B cell (primary cell): ENCODE data around the gene SLC6A2. TPM values are rescaled to one million over a fixed set of nuclear protein-coding genes. Genes with fewer than 3 reads are reported as not detected.

Experiments used
- ATAC-seq: fragments of 200-7000 bp; cut with Tn5 transposase; one replicate; pipeline ENCODE4 v1.10.0; 2021; ENCODE audit warnings: low read depth, mild to moderate bottlenecking, moderate number of reproducible peaks, moderate library complexity
- CTCF ChIA-PET: fragments of 350-600 bp; sonication (Branson Sonifier 250); formaldehyde crosslinking; loops from one replicate; lab custom pipeline; 2021; ENCODE audit warnings: antibody characterized with exemption, inconsistent platforms; lab: Charles Lee
- POLR2A ChIA-PET: fragments of 350-600 bp; sonication (Branson Sonifier 250); formaldehyde crosslinking; loops from one replicate; lab custom pipeline; 2021; ENCODE audit warnings: antibody characterized with exemption; lab: Charles Lee
- DNase-seq: peaks from one replicate; pipeline ENCODE4 v3.0.0; 2013
- H2AFZ ChIP-seq: 2 replicates; pipeline ENCODE4 v1.6.1; 2012; ENCODE audit warnings: mild to moderate bottlenecking, low read depth, low read length; ENCODE audit not compliant: insufficient read depth, poor library complexity, severe bottlenecking
- H3K27ac ChIP-seq, 2 donors: 1 replicate in 1 of 2; 2 replicates in 1 of 2; pipeline ENCODE4 v1.5.1; 2012 to 2013; ENCODE audit warnings: low read length in 2 of 2, mild to moderate bottlenecking in 2 of 2, moderate library complexity in 1 of 2
- H3K27me3 ChIP-seq, 4 experiments: fragments of 200-600 bp in 1 of 4; sonication (generic) in 1 of 4; replicated peaks in 1 of 4; 1 replicate in 2 of 4; 2 replicates in 2 of 4; pipeline versions ENCODE4 v1.6.1 to v1.7.0; 2013 to 2016; ENCODE audit warnings: low read length in 3 of 4, mild to moderate bottlenecking in 2 of 4, mixed read lengths in 1 of 4, moderate library complexity in 1 of 4; ENCODE audit not compliant: insufficient read depth in 4 of 4, control insufficient read depth in 3 of 4; ENCODE audit errors: control extremely low read depth in 1 of 4
- H3K36me3 ChIP-seq, 2 experiments: replicated peaks in 1 of 2; 1 replicate in 1 of 2; 2 replicates in 1 of 2; pipeline versions ENCODE4 v1.6.1 to v1.7.1; 2013; ENCODE audit warnings: low read length in 1 of 2; ENCODE audit not compliant: insufficient read depth in 2 of 2, control insufficient read depth in 1 of 2; ENCODE audit errors: control extremely low read depth in 1 of 2, extremely low read depth in 1 of 2
- H3K4me1 ChIP-seq, 2 donors: fragments of 200-600 bp in 1 of 2; sonication (generic) in 1 of 2; 1 replicate in 1 of 2; 2 replicates in 1 of 2; pipeline versions ENCODE4 v1.5.1 to v1.6.1; 2013 to 2017; ENCODE audit warnings: low read length in 2 of 2; ENCODE audit not compliant: control insufficient read depth in 2 of 2, insufficient read depth in 2 of 2
- H3K4me2 ChIP-seq: replicated peaks from 2 replicates; pipeline ENCODE3; 2012; ENCODE audit warnings: mild to moderate bottlenecking, low read depth, low read length; ENCODE audit not compliant: poor library complexity, severe bottlenecking
- H3K4me3 ChIP-seq, 5 experiments: fragments of 200-600 bp in 1 of 5; sonication (generic) in 1 of 5; 1 replicate in 3 of 5; 2 replicates in 2 of 5; pipeline versions ENCODE4 v1.5.1 to v1.7.0; 2011 to 2016; ENCODE audit warnings: low read length in 4 of 5, mild to moderate bottlenecking in 4 of 5, low read depth in 2 of 5, control low read depth in 1 of 5, moderate library complexity in 1 of 5; ENCODE audit not compliant: insufficient read depth in 1 of 5; ENCODE audit errors: control extremely low read depth in 1 of 5, extremely low read depth in 1 of 5
- H3K79me2 ChIP-seq: fragments of 200-600 bp; sonication (generic); one replicate; pipeline ENCODE4 v1.6.0; 2016; ENCODE audit warnings: low read length; ENCODE audit not compliant: control insufficient read depth, insufficient read depth
- H3K9ac ChIP-seq: fragments of 200-600 bp; sonication (generic); 2 replicates; pipeline ENCODE4 v1.6.1; 2017; ENCODE audit warnings: mild to moderate bottlenecking, low read length, moderate library complexity
- H3K9me3 ChIP-seq, 3 donors: one replicate each; pipeline versions ENCODE4 v1.6.1 to v1.7.1; 2013; ENCODE audit warnings: low read length in 2 of 3; ENCODE audit not compliant: control insufficient read depth in 2 of 3, insufficient read depth in 1 of 3; ENCODE audit errors: control extremely low read depth in 1 of 3
- H4K20me1 ChIP-seq: 2 replicates; pipeline ENCODE4 v1.6.0; 2012; ENCODE audit warnings: mild to moderate bottlenecking, low read length; ENCODE audit not compliant: insufficient read depth, control insufficient read depth, poor library complexity, severe bottlenecking
- H3K27ac Mint-ChIP-seq: one replicate; pipeline ENCODE4 v1.8.0; 2021; ENCODE audit warnings: mixed read lengths
- H3K27me3 Mint-ChIP-seq: one replicate; pipeline ENCODE4 v1.8.0; 2021; ENCODE audit warnings: mixed read lengths
- H3K4me1 Mint-ChIP-seq: one replicate; pipeline ENCODE4 v1.8.0; 2021; ENCODE audit warnings: mixed read lengths
- H3K4me3 Mint-ChIP-seq: one replicate; pipeline ENCODE4 v1.8.0; 2021; ENCODE audit warnings: mixed read lengths
- H3K9me3 Mint-ChIP-seq: one replicate; pipeline ENCODE4 v1.8.0; 2022; ENCODE audit warnings: mixed read lengths; ENCODE audit not compliant: insufficient read depth
- EZH2 ChIP-seq: IDR thresholded peaks from 2 replicates; pipeline ENCODE4 v1.6.1; 2012; ENCODE audit warnings: borderline replicate concordance, low read depth, mild to moderate bottlenecking, moderate library complexity, low read length; ENCODE audit not compliant: insufficient read depth, poor library complexity, severe bottlenecking
- WGBS: methylation state at CpG from one replicate; pipeline ENCODE4 v1.1.5; 2013; ENCODE audit warnings: missing lambda C conversion rate; ENCODE audit not compliant: insufficient coverage; 5-methylcytosine and 5-hydroxymethylcytosine counted together
- intact Hi-C: fragments of 100-400 bp; cut with micrococcal nuclease; formaldehyde crosslinking; loops from one replicate; pipeline ENCODE4 v1.10.0; 2022
- polyA plus RNA-seq: library from polyadenylated mRNA; depleted of rRNA; stranded (reverse); fragments of >200 nt; gene quantifications from 2 replicates; pipeline ENCODE4 v1.2.3, GENCODE V29; 2012
- total RNA-seq, 2 donors: library from RNA; stranded (reverse); fragments of 120-200 nt in 1 of 2; gene quantifications; 1 replicate in 1 of 2; 2 replicates in 1 of 2; pipeline versions ENCODE4 v1.2.3 to v1.2.4, GENCODE V29; 2013 to 2022
- TF ChIP-seq, protein P1 (sequence below): fragments of 200-600 bp; IDR thresholded peaks from one replicate; pipeline ENCODE4 v1.8.0; 2022; ENCODE audit warnings: antibody characterized with exemption, mild to moderate bottlenecking

Gene SLC6A2
- total and polyA plus RNA-seq, 2 donors (not counting 1 experiment from before 2014, with no cell fraction given) = not detected

GRCh38 chr16:55686671-55687070, 30.9 kb downstream of the SLC6A2 start:
- Histone ChIP-seq H3K9me3 (no peaks in the 10 kb centered on the region), H2AFZ (no peak overlapping the region), H3K27ac (no peak overlapping the region), H4K20me1 (no peaks in the 10 kb centered on the region), H3K27me3 (no peaks in the 10 kb centered on the region), H3K4me2 (no peak overlapping the region), H3K4me3 (no peak overlapping the region), H3K79me2 (no peaks in the 10 kb centered on the region), H3K4me1 (no peaks in the 10 kb centered on the region), H3K36me3 (no peaks in the 10 kb centered on the region), H3K9ac (no peak overlapping the region)
- no peak for DNase-seq
- H3K9me3 Mint-ChIP-seq = no peaks in the 10 kb centered on the region
- H3K4me1 Mint-ChIP-seq = no peaks in the 10 kb centered on the region
- intact Hi-C loops = no loop called here
- ChIA-PET POLR2A (no interaction called here), CTCF (no interaction called here)
- H3K4me3 Mint-ChIP-seq = no peak overlapping the region
- H3K27me3 Mint-ChIP-seq = peaks cover 9% of the 10 kb centered on the region
- TF ChIP-seq, protein P1, sequence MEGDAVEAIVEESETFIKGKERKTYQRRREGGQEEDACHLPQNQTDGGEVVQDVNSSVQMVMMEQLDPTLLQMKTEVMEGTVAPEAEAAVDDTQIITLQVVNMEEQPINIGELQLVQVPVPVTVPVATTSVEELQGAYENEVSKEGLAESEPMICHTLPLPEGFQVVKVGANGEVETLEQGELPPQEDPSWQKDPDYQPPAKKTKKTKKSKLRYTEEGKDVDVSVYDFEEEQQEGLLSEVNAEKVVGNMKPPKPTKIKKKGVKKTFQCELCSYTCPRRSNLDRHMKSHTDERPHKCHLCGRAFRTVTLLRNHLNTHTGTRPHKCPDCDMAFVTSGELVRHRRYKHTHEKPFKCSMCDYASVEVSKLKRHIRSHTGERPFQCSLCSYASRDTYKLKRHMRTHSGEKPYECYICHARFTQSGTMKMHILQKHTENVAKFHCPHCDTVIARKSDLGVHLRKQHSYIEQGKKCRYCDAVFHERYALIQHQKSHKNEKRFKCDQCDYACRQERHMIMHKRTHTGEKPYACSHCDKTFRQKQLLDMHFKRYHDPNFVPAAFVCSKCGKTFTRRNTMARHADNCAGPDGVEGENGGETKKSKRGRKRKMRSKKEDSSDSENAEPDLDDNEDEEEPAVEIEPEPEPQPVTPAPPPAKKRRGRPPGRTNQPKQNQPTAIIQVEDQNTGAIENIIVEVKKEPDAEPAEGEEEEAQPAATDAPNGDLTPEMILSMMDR = no peak
- TF ChIP-seq EZH2 = no peak
- WGBS = no CpG with 5 or more reads among the region's 1 CpG
- no peak for ATAC-seq
- no peak overlapping the region for H3K27ac Mint-ChIP-seq

DNA sequence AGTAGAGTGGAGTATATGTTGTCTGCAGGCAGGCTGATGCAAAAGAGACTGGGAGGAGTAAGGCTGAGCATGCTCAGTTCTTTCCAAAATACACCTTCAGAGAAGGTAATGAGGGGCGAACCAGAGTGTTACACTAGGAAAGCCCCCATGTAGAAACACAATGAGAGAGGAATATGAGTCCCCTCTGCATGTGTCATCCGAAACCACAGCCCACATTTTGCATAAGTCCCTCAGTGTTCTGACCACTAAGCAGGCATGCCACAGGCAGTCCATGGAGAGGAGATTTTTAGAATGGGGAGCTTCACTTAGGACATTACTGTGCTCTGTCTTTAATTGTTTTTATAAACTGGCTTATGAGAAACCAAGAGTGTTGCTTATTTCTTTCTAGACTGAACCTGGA, 32.0 kb downstream of the SLC6A2 start:
- intact Hi-C loops = no loop called here
- no peak overlapping the region for H3K4me3 ChIP-seq
- POLR2A ChIA-PET = no interaction called here
- no peak overlapping the region for H3K27ac ChIP-seq
- H3K9ac ChIP-seq = no peak overlapping the region
- no peak overlapping the region for H3K4me2 ChIP-seq
- H3K9me3 ChIP-seq = no peaks in the 10 kb centered on the region
- no peaks in the 10 kb centered on the region for H4K20me1 ChIP-seq
- H3K36me3 ChIP-seq = no peaks in the 10 kb centered on the region
- H3K4me1 ChIP-seq = no peaks in the 10 kb centered on the region
- Mint-ChIP-seq H3K27ac (no peak overlapping the region), H3K27me3 (peaks cover 9% of the 10 kb centered on the region), H3K4me1 (no peaks in the 10 kb centered on the region), H3K9me3 (no peaks in the 10 kb centered on the region), H3K4me3 (no peak overlapping the region)
- no peak for ATAC-seq
- TF ChIP-seq, protein P1 = no peak
- TF ChIP-seq EZH2 = no peak
- H2AFZ ChIP-seq = no peak overlapping the region
- H3K27me3 ChIP-seq = no peaks in the 10 kb centered on the region
- DNase-seq = no peak
- CTCF ChIA-PET = no interaction called here
- H3K79me2 ChIP-seq = no peaks in the 10 kb centered on the region
- WGBS = no CpG with 5 or more reads among the region's 2 CpGs
